ENCODE data around the gene TBC1D1. TPM values are rescaled to one million over a fixed set of nuclear protein-coding genes. Genes with fewer than 3 reads are reported as not detected.

The TBC1D1 gene
- total RNA-seq, 1 donor from 2014 or later = 92.7 TPM

- Mint-ChIP-seq H3K36me3 (ENCODE audit: low read depth) (no peaks in the 10 kb centered on the region), H3K4me1 (ENCODE audit: low read depth) (peaks cover 22% of the 10 kb centered on the region), H3K27ac (ENCODE audit: unreplicated experiment) (no peak overlapping the region), H3K27me3 (ENCODE audit: low read depth) (peaks cover 6% of the 10 kb centered on the region), H3K4me3 (ENCODE audit: unreplicated experiment) (no peak overlapping the region), H3K9me3 (ENCODE audit: low read depth) (no peaks in the 10 kb centered on the region)
- DNase-seq (ENCODE audit: low spot score) = no peak
- no peak for TF ChIP-seq CTCF (IDR thresholded peaks at IDR 0.05)
These were observed 13.9 kb downstream of the TBC1D1 start for GRCh38 chr4:37904824-37905223.

GRCh38 chr4:37905533-37906169, 14.8 kb downstream of the TBC1D1 start:
- DNase-seq (ENCODE audit: low spot score) = no peak
- no peak for TF ChIP-seq CTCF (IDR thresholded peaks at IDR 0.05)
- peaks cover 3% of the 10 kb centered on the region for H3K27me3 Mint-ChIP-seq (ENCODE audit: low read depth)
- H3K4me1 Mint-ChIP-seq (ENCODE audit: low read depth) = peaks cover 23% of the 10 kb centered on the region
- no peaks in the 10 kb centered on the region for H3K9me3 Mint-ChIP-seq (ENCODE audit: low read depth)
- H3K4me3 Mint-ChIP-seq (ENCODE audit: unreplicated experiment) = no peak overlapping the region
- H3K36me3 Mint-ChIP-seq (ENCODE audit: low read depth) = no peaks in the 10 kb centered on the region
- H3K27ac Mint-ChIP-seq (ENCODE audit: unreplicated experiment) = no peak overlapping the region

- Mint-ChIP-seq H3K27ac (ENCODE audit: unreplicated experiment) (peak overlapping the region; percentile 97), H3K27me3 (ENCODE audit: low read depth) (peaks cover under 1% of the 10 kb centered on the region), H3K4me3 (ENCODE audit: unreplicated experiment) (peak overlapping the region; percentile 59), H3K4me1 (ENCODE audit: low read depth) (peaks cover 27% of the 10 kb centered on the region), H3K36me3 (ENCODE audit: low read depth) (no peaks in the 10 kb centered on the region), H3K9me3 (ENCODE audit: low read depth) (no peaks in the 10 kb centered on the region)
- TF ChIP-seq CTCF (IDR thresholded peaks at IDR 0.05) = no peak
- DNase-seq (ENCODE audit: low spot score) = no peak
These were observed 17.8 kb downstream of the TBC1D1 start for GRCh38 chr4:37908488-37909331.

GRCh38 chr4:37909332-37910090, 18.6 kb downstream of the TBC1D1 start:
- no peak for TF ChIP-seq CTCF (IDR thresholded peaks at IDR 0.05)
- Mint-ChIP-seq H3K27ac (ENCODE audit: unreplicated experiment) (peak overlapping the region; percentile 97), H3K27me3 (ENCODE audit: low read depth) (no peaks in the 10 kb centered on the region), H3K36me3 (ENCODE audit: low read depth) (no peaks in the 10 kb centered on the region), H3K4me3 (ENCODE audit: unreplicated experiment) (peak overlapping the region; percentile 59), H3K4me1 (ENCODE audit: low read depth) (peaks cover 27% of the 10 kb centered on the region), H3K9me3 (ENCODE audit: low read depth) (no peaks in the 10 kb centered on the region)
- DNase-seq (ENCODE audit: low spot score) = no peak

GRCh38 chr4:37910091-37910486, 19.2 kb downstream of the TBC1D1 start:
- DNase-seq (ENCODE audit: low spot score) = no peak
- Mint-ChIP-seq H3K4me3 (ENCODE audit: unreplicated experiment) (no peak overlapping the region), H3K27me3 (ENCODE audit: low read depth) (no peaks in the 10 kb centered on the region), H3K36me3 (ENCODE audit: low read depth) (no peaks in the 10 kb centered on the region), H3K4me1 (ENCODE audit: low read depth) (peaks cover 27% of the 10 kb centered on the region), H3K9me3 (ENCODE audit: low read depth) (no peaks in the 10 kb centered on the region), H3K27ac (ENCODE audit: unreplicated experiment) (no peak overlapping the region)
- TF ChIP-seq CTCF (IDR thresholded peaks at IDR 0.05) = no peak
